Measurements from ENCODE around the gene PRDM16. TPM values are rescaled to one million over a fixed set of nuclear protein-coding genes. Genes with fewer than 3 reads are reported as not detected.

Gene PRDM16
- total RNA-seq, 1 donor from 2014 or later, result 12.8 TPM

GRCh38 chr1:3195966-3196515 is 127.0 kb downstream of the PRDM16 start:
- intact Hi-C loops (cut with DNase I), result no loop called here
- no peak for ATAC-seq
- no peak for DNase-seq (ENCODE audit: missing footprints)

GRCh38 chr1:3196577-3197245 is 127.7 kb downstream of the PRDM16 start:
- ATAC-seq (no peak), DNase-seq (ENCODE audit: missing footprints) (no peak)
- intact Hi-C loops (cut with DNase I), result no loop called here

- no peak for ATAC-seq
- intact Hi-C loops (cut with DNase I), result no loop called here
These were observed 128.8 kb downstream of the PRDM16 start for GRCh38 chr1:3197781-3198316.

GRCh38 chr1:3198371-3199271 is 129.6 kb downstream of the PRDM16 start:
- intact Hi-C loops (cut with DNase I), result no loop called here
- DNase-seq (ENCODE audit: missing footprints), result no peak

More at GRCh38 chr1:3197781-3198316, 128.8 kb downstream of the PRDM16 start:
- no peak for DNase-seq (ENCODE audit: missing footprints)

GRCh38 chr1:3204725-3205124 is 135.7 kb downstream of the PRDM16 start:
- no peak for DNase-seq (ENCODE audit: missing footprints)
- intact Hi-C loops (cut with DNase I), result no loop called here
- no peak for ATAC-seq

More at GRCh38 chr1:3198371-3199271, 129.6 kb downstream of the PRDM16 start:
- ATAC-seq, result no peak

GRCh38 chr1:3205815-3206214 is 136.8 kb downstream of the PRDM16 start:
- DNase-seq (ENCODE audit: missing footprints), result no peak
- intact Hi-C loops (cut with DNase I), result no loop called here
- no peak for ATAC-seq

GRCh38 chr1:3206696-3207095 is 137.7 kb downstream of the PRDM16 start:
- peak; percentile 24 for ATAC-seq
- no peak for DNase-seq (ENCODE audit: missing footprints)
- intact Hi-C loops (cut with DNase I), result no loop called here

GRCh38 chr1:3207217-3207848 is 138.3 kb downstream of the PRDM16 start:
- ATAC-seq (no peak), DNase-seq (ENCODE audit: missing footprints) (no peak)
- intact Hi-C loops (cut with DNase I), result no loop called here

- ATAC-seq, result no peak
- intact Hi-C loops (cut with DNase I), result no loop called here
- DNase-seq (ENCODE audit: missing footprints), result no peak
These were observed 139.8 kb downstream of the PRDM16 start for GRCh38 chr1:3208819-3209200.

- ATAC-seq (no peak), DNase-seq (ENCODE audit: missing footprints) (no peak)
- intact Hi-C loops (cut with DNase I), result no loop called here
These were observed 140.2 kb downstream of the PRDM16 start for GRCh38 chr1:3209201-3209600.

GRCh38 chr1:3211582-3212375 is 142.8 kb downstream of the PRDM16 start:
- intact Hi-C loops (cut with DNase I), result no loop called here
- no peak for ATAC-seq
- DNase-seq (ENCODE audit: missing footprints), result no peak

GRCh38 chr1:3212453-3213355 is 143.7 kb downstream of the PRDM16 start:
- intact Hi-C loops (cut with DNase I), result no loop called here
- ATAC-seq, result no peak
- no peak for DNase-seq (ENCODE audit: missing footprints)

GRCh38 chr1:3213730-3214129 is 144.7 kb downstream of the PRDM16 start:
- intact Hi-C loops (cut with DNase I), result no loop called here

GRCh38 chr1:3215198-3216014 is 146.4 kb downstream of the PRDM16 start:
- no peak for DNase-seq (ENCODE audit: missing footprints)
- ATAC-seq, result no peak
- intact Hi-C loops (cut with DNase I), result no loop called here

More at GRCh38 chr1:3213730-3214129, 144.7 kb downstream of the PRDM16 start:
- no peak for DNase-seq (ENCODE audit: missing footprints)
- ATAC-seq, result no peak

GRCh38 chr1:3216015-3216391 is 147.0 kb downstream of the PRDM16 start:
- no peak for ATAC-seq
- intact Hi-C loops (cut with DNase I), result no loop called here
- DNase-seq (ENCODE audit: missing footprints), result no peak

GRCh38 chr1:3217181-3217641 is 148.2 kb downstream of the PRDM16 start:
- DNase-seq (ENCODE audit: missing footprints) (no peak), ATAC-seq (no peak)

More at GRCh38 chr1:3217181-3217641, 148.2 kb downstream of the PRDM16 start:
- intact Hi-C loops (cut with DNase I), result no loop called here
